HEK293T (cell line): ENCODE results near the gene ARHGAP42.

Source experiments
- PKNOX1 ChIP-seq: fragments of 450-650 bp; IDR thresholded peaks from 2 replicates; pipeline ENCODE4 v1.6.1; 2016
- SP1 ChIP-seq: fragments of 450-650 bp; IDR thresholded peaks from 2 replicates; pipeline ENCODE4 v1.6.1; 2017
- SUZ12 ChIP-seq: fragments of 450-650 bp; IDR thresholded peaks from 2 replicates; pipeline ENCODE4 v1.6.1; 2016; ENCODE audit warnings: mild to moderate bottlenecking

DNA sequence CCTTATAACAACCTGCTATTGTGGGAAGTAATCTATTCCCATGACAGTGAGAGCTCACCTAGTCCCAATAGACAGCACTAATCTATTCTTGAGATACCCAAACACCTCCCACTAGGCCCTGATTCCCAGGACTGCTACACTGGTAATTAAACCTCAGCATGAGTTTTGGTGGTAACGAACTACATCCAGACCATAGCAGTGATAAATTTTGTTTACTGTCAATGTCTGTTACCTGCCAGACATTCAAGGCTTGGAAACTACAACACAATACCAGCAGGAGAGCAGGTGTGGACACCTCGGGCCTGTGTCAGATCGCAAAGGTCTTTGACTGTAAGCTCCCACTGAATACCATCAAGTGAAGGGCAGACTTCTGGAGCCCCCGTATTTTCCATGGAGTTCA is 187.1 kb downstream of the ARHGAP42 start:
- TF ChIP-seq PKNOX1 (no peak), SUZ12 (no peak), SP1 (no peak)
